Lower leg skin (tissue), 4 donors: Measurements from ENCODE around the gene NPTN. TPM values are rescaled to one million over a fixed set of nuclear protein-coding genes. Genes with fewer than 3 reads are reported as not detected.

Experiments used
- DNase-seq, 2 donors: peaks; one replicate each; pipeline ENCODE4 v3.0.0-alpha.2; 2019; ENCODE audit warnings: low spot score in 2 of 2
- H3K4me3 ChIP-seq: fragments of 200-600 bp; sonication (generic); 2 replicates; pipeline ENCODE4 v1.5.1; 2017; ENCODE audit warnings: mild to moderate bottlenecking, low read depth; ENCODE audit not compliant: poor library complexity, severe bottlenecking
- POLR2A ChIP-seq, 2 donors: fragments of 450-650 bp; IDR thresholded peaks; one replicate each; pipeline ENCODE4 v1.6.1; 2016 to 2017; ENCODE audit warnings: antibody characterized with exemption in 2 of 2, mild to moderate bottlenecking in 1 of 2, moderate library complexity in 1 of 2
- WGBS, 2 donors: methylation state at CpG; one replicate each; pipeline ENCODE4 v1.1.5; 2018; 5-methylcytosine and 5-hydroxymethylcytosine counted together
- intact Hi-C: fragments of 100-400 bp; cut with DNase I; formaldehyde crosslinking; loops from one replicate; pipeline ENCODE4 v1.15.0; 2023; ENCODE audit warnings: low total_unique reads
- total RNA-seq, 4 donors: library from RNA; depleted of rRNA; stranded (reverse); fragments of >200 nt; gene quantifications; one replicate each; pipeline ENCODE4 v1.1.0, GENCODE V29; 2016
- TF ChIP-seq, protein P1 (sequence below), 3 donors: fragments of 450-650 bp; IDR thresholded peaks; one replicate each; pipeline ENCODE4 v1.5.1; 2016; ENCODE audit warnings: antibody characterized with exemption in 3 of 3, mild to moderate bottlenecking in 3 of 3, moderate library complexity in 2 of 3

NPTN gene
- total RNA-seq, 4 donors from 2014 or later, result 124 to 181 (median 150) TPM

DNA sequence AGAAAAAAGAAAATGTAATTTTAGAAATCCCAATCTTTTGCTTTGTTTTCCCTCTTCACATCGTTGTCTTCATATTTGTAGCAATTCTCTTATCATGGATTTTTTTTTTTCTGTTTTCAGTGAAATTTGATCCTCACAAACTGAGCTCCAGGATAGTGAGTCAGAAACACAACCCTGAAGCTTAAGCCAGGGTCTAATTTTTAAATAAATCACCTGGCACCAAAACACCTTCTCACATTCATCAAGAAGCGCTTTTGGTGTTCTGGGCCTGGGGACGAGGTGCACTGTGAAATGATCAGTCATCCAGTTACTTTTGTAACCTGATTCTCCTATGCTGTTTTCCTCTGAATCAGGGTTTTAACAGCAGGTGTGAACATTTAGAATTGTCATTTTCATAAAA is 102.5 kb downstream of the NPTN start:
- TF ChIP-seq POLR2A (IDR thresholded peaks at IDR 0.05), result no peak
- TF ChIP-seq, protein P1, sequence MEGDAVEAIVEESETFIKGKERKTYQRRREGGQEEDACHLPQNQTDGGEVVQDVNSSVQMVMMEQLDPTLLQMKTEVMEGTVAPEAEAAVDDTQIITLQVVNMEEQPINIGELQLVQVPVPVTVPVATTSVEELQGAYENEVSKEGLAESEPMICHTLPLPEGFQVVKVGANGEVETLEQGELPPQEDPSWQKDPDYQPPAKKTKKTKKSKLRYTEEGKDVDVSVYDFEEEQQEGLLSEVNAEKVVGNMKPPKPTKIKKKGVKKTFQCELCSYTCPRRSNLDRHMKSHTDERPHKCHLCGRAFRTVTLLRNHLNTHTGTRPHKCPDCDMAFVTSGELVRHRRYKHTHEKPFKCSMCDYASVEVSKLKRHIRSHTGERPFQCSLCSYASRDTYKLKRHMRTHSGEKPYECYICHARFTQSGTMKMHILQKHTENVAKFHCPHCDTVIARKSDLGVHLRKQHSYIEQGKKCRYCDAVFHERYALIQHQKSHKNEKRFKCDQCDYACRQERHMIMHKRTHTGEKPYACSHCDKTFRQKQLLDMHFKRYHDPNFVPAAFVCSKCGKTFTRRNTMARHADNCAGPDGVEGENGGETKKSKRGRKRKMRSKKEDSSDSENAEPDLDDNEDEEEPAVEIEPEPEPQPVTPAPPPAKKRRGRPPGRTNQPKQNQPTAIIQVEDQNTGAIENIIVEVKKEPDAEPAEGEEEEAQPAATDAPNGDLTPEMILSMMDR (IDR thresholded peaks at IDR 0.05), result no peak
- 63 to 66% methylated on average over 3 of the region's 3 CpGs for WGBS, 2 donors
- no peak for DNase-seq
- intact Hi-C loops, result no loop called here
- H3K4me3 ChIP-seq, result no peak overlapping the region

DNA sequence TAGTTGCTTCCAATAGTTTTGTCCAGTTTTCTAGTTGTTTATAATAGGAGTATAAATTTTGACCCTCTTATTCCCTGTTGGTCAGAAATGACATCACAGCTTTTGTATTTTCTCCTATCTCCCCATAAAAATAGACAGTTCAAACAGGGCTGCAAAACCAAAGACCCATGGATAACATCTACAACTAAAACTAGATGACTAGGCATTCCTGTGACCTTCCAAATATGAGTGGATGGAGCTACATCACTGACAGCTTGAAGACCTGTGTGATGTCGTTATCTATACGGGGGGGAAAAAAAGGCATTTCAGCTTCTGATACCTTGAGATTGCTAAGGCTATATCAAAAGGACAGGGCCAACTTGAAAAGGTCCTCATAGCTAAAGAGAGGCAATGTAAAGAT is 105.6 kb downstream of the NPTN start:
- TF ChIP-seq POLR2A (IDR thresholded peaks at IDR 0.05), result no peak
- TF ChIP-seq, protein P1 (IDR thresholded peaks at IDR 0.05), result no peak
- H3K4me3 ChIP-seq, result no peak overlapping the region
- WGBS, 2 donors, result 95% methylated on average over 2 of the region's 2 CpGs
- intact Hi-C loops, result no loop called here
- DNase-seq, result no peak

DNA sequence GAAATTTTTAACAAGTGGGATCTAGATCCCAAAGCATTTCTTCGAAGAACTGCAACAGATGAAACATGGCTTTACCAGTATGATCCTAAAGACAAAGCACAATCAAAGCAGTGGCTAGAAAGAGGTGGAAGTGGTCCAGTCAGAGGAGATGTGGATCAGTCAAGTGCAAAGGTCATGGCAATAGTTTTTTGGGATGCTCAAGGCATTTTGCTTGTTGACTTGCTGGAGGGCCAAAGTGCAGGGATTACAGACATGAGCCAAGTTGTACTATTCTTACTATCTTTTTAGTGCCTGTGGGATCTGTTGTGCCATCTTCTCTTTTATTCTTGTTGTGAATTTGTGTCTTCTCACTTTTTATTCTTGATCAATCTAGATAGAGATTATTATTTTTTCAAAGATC is 108.3 kb downstream of the NPTN start:
- no peak overlapping the region for H3K4me3 ChIP-seq
- intact Hi-C loops, result no loop called here
- 91 to 95% methylated on average over 1 of the region's 1 CpG for WGBS, 2 donors
- TF ChIP-seq, protein P1 (IDR thresholded peaks at IDR 0.05), result no peak
- TF ChIP-seq POLR2A (IDR thresholded peaks at IDR 0.05), result no peak
- DNase-seq, result no peak

DNA sequence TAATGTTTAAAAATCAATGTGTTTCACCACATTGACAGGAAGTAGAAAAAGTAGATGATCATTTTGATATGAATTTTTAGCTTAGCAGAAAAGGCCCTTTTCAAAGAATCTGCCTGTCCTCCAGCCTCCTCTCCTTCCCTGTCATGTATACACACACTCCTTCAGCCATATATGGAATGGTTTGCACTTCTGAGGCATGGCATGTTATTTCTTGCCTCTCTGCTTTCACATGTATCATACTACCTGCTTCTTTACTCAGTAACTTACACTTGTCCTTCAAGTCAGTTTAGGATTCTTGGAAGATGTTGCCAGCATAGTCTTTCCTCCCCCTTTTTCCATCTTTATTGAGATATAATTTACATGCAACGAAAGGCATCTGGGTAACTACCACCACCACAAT is 111.2 kb downstream of the NPTN start:
- no peak overlapping the region for H3K4me3 ChIP-seq
- 37 to 41% methylated on average over 1 of the region's 1 CpG for WGBS, 2 donors
- TF ChIP-seq, protein P1 (IDR thresholded peaks at IDR 0.05), result no peak
- TF ChIP-seq POLR2A (IDR thresholded peaks at IDR 0.05), result no peak
- intact Hi-C loops, result no loop called here
- DNase-seq, result no peak

DNA sequence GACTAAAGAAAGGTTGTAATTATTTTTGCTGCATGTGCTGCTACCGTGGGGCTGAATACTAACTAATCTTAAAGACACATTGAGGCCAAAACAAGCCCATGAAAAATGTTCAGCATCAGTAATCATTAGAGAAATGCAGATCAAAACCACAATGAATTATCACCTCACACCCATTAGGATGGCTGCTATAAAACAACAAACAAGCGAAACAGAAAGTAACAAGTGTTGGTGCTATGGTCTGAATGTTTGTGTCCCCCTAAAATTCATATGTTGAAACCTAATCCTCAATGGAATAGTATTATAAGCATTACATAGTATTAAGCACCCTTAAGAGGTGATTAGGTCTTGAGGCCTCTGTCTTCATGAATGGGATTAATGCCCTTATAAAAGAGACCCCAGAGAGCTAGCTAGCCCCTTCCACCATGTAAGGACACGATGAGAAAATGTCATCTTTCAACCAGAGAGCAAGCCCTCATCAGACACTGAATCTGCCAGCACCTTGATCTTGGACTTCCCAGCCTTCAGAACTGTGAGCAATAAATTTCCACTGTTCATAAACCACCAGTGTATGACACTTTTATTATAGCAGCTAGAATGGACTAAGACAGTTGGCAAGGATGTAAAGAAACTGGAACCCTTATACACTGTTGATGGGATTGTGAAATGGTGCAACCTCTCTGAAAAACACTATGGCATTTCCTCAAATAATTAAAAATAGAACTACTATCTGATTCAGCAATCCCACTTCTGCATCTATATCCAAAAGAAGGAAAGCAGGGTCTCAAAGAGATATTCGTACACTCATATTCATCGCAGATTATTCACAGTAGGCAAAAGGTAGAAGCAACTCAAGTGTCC is 114.1 kb downstream of the NPTN start:
- 83 to 87% methylated on average over 5 of the region's 5 CpGs for WGBS, 2 donors
- intact Hi-C loops, result no loop called here
- H3K4me3 ChIP-seq, result no peak overlapping the region
- DNase-seq, result no peak
- TF ChIP-seq POLR2A (IDR thresholded peaks at IDR 0.05), result no peak
- TF ChIP-seq, protein P1 (IDR thresholded peaks at IDR 0.05), result no peak
